ENCODE measurements around the gene ABCA13.

DNA sequence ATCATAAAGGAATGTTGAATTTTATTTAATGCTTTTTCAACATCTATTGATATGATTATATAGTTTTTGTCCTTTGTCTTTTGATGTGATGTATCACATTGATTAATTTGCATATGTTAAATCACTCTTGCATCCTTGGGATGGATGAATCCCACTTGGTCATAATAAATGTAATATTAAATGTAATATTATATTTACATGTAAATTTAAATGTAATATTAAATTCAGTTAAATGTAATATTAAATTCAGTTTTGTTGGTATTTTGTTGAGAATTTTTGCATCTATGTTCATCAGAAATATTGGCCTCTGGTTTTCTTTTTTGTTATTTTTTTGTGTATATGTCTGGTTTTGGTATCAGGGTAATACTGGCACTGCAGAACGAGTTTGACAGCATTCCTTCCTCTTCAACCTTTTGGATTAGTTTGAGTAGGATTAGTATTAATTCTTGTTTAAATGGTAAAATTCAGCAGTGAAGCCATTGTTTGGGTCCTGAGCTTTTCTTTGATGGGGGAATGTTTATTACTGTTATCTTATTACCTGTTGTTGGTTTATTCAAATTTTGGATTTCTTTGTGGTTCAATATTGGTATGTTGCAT, 37.8 kb downstream of the ABCA13 start:
- TF ChIP-seq, protein P1, sequence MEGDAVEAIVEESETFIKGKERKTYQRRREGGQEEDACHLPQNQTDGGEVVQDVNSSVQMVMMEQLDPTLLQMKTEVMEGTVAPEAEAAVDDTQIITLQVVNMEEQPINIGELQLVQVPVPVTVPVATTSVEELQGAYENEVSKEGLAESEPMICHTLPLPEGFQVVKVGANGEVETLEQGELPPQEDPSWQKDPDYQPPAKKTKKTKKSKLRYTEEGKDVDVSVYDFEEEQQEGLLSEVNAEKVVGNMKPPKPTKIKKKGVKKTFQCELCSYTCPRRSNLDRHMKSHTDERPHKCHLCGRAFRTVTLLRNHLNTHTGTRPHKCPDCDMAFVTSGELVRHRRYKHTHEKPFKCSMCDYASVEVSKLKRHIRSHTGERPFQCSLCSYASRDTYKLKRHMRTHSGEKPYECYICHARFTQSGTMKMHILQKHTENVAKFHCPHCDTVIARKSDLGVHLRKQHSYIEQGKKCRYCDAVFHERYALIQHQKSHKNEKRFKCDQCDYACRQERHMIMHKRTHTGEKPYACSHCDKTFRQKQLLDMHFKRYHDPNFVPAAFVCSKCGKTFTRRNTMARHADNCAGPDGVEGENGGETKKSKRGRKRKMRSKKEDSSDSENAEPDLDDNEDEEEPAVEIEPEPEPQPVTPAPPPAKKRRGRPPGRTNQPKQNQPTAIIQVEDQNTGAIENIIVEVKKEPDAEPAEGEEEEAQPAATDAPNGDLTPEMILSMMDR (IDR thresholded peaks at IDR 0.05) = no peak
- TF ChIP-seq POLR2A (IDR thresholded peaks at IDR 0.05) = no peak

Measured in right lobe of liver (tissue), 4 donors.